HCT116 (cell line): ENCODE results near the gene UTF1. TPM values are rescaled to one million over a fixed set of nuclear protein-coding genes. Genes with fewer than 3 reads are reported as not detected.

Experiments
- ATAC-seq: fragments of 200-7000 bp; cut with Tn5 transposase; 2 replicates; pipeline ENCODE4 v1.9.1; 2020; ENCODE audit warnings: mild to moderate bottlenecking, moderate library complexity
- BruUV-seq: library from RNA; stranded (reverse); fragments of 400-500 nt; replicated peaks from 2 replicates; lab custom pipeline; 2021; lab: Mats Ljungman, UMichigan
- CTCF ChIA-PET: fragments of 300-600 bp; sonication (Branson Sonifier 250); formaldehyde crosslinking; loops from one replicate; lab custom pipeline; 2021; ENCODE audit warnings: antibody characterized with exemption; lab: Charles Lee
- POLR2A ChIA-PET: fragments of 300-600, 350-600 bp; sonication (Branson Sonifier 250); formaldehyde crosslinking; loops from one replicate; lab custom pipeline; 2021; ENCODE audit warnings: antibody characterized with exemption; lab: Charles Lee
- RAD21 ChIA-PET, 2 experiments: fragments of 300-600 bp; sonication (Branson Sonifier 250); formaldehyde crosslinking; loops; one replicate each; lab custom pipeline; 2023; ENCODE audit warnings: low total read pairs in 2 of 2; ENCODE audit not compliant: uncharacterized antibody in 2 of 2, unreplicated experiment in 2 of 2, low non-redundant PET in 1 of 2; lab: Charles Lee
- DNase-seq: peaks from one replicate; pipeline ENCODE4 v3.0.0-alpha.2; 2010; ENCODE audit warnings: low read depth, low spot score
- H2AFZ ChIP-seq: fragments of 200-600 bp; shearing (Covaris generic), sonication (generic); 2 replicates; pipeline ENCODE4 v1.6.1; 2017; ENCODE audit warnings: low read depth, mixed run types, mixed read lengths, antibody characterized with exemption, low read length; ENCODE audit not compliant: poor library complexity, severe bottlenecking
- H3K27ac ChIP-seq: 2 replicates; pipeline ENCODE4 v1.5.1; 2012; ENCODE audit warnings: low read depth, low read length
- H3K27me3 ChIP-seq: fragments of 200-600 bp; sonication (generic); 2 replicates; pipeline ENCODE4 v1.6.1; 2016; ENCODE audit warnings: mixed run types, low read length, mixed read lengths; ENCODE audit not compliant: insufficient read depth
- H3K36me3 ChIP-seq, 2 experiments: fragments of 200-500 bp in 1 of 2; fragments of 200-600 bp in 1 of 2; sonication (Bioruptor generic) in 1 of 2; sonication (generic) in 1 of 2; 2 replicates each; pipeline versions ENCODE4 v1.5.1 to v1.6.1; 2014 to 2016; ENCODE audit warnings: low read length in 2 of 2, inconsistent platforms in 1 of 2, mixed read lengths in 1 of 2, mixed run types in 1 of 2; ENCODE audit not compliant: insufficient read depth in 2 of 2, control insufficient read depth in 1 of 2
- H3K4me1 ChIP-seq, 2 experiments: fragments of 200-600 bp in 1 of 2; sonication (generic) in 1 of 2; 2 replicates each; pipeline versions ENCODE4 v1.5.1 to v1.6.1; 2012 to 2017; ENCODE audit warnings: low read length in 2 of 2, inconsistent platforms in 1 of 2, mild to moderate bottlenecking in 1 of 2, mixed read lengths in 1 of 2, mixed run types in 1 of 2, moderate library complexity in 1 of 2; ENCODE audit not compliant: insufficient read depth in 2 of 2, control insufficient read depth in 1 of 2
- H3K4me2 ChIP-seq: fragments of 200-600 bp; sonication (generic); 2 replicates; pipeline ENCODE4 v1.6.1; 2017; ENCODE audit warnings: mixed run types, low read length, mixed read lengths
- H3K4me3 ChIP-seq, 2 experiments: fragments of 200-600 bp in 1 of 2; sonication (generic) in 1 of 2; replicated peaks in 1 of 2; 2 replicates each; pipeline ENCODE4 v1.5.1; 2011 to 2016; ENCODE audit warnings: low read length in 2 of 2, control low read depth in 1 of 2, low read depth in 1 of 2, mild to moderate bottlenecking in 1 of 2, mixed read lengths in 1 of 2, mixed run types in 1 of 2
- H3K79me2 ChIP-seq: fragments of 200-600 bp; sonication (generic); 2 replicates; pipeline ENCODE4 v1.6.1; 2017; ENCODE audit warnings: mild to moderate bottlenecking, mixed run types, low read length, moderate library complexity, mixed read lengths; ENCODE audit not compliant: insufficient read depth
- H3K9ac ChIP-seq: fragments of 200-600 bp; sonication (generic); 2 replicates; pipeline ENCODE4 v1.6.1; 2016; ENCODE audit warnings: low read length, mixed read lengths
- H3K9me2 ChIP-seq: fragments of 200-600 bp; sonication (generic), shearing (Covaris generic); 2 replicates; pipeline ENCODE4 v1.6.1; 2017; ENCODE audit warnings: mixed run types, mild to moderate bottlenecking, moderate library complexity; ENCODE audit not compliant: insufficient read depth
- H3K9me3 ChIP-seq, 2 experiments: fragments of 200-500 bp in 1 of 2; fragments of 200-600 bp in 1 of 2; sonication (Bioruptor generic) in 1 of 2; sonication (generic) in 1 of 2; 2 replicates each; pipeline ENCODE4 v1.6.1; 2014 to 2017; ENCODE audit warnings: low read length in 2 of 2, mixed read lengths in 2 of 2, inconsistent platforms in 1 of 2, low read depth in 1 of 2, mild to moderate bottlenecking in 1 of 2, mixed run types in 1 of 2, moderate library complexity in 1 of 2; ENCODE audit not compliant: control insufficient read depth in 1 of 2, insufficient read depth in 1 of 2
- H4K20me1 ChIP-seq: fragments of 200-600 bp; sonication (generic), shearing (Covaris generic); 2 replicates; pipeline ENCODE4 v1.6.1; 2017; ENCODE audit warnings: mixed run types, mild to moderate bottlenecking, moderate library complexity; ENCODE audit not compliant: insufficient read depth
- CBX3 ChIP-seq: IDR thresholded peaks from 2 replicates; pipeline ENCODE4 v1.6.1; 2012; ENCODE audit warnings: low read depth
- EGR1 ChIP-seq: IDR thresholded peaks from 2 replicates; pipeline ENCODE4 v1.6.1; 2012; ENCODE audit warnings: low read depth
- EZH2 ChIP-seq: fragments of 200-600 bp; sonication (generic); IDR thresholded peaks from 2 replicates; pipeline ENCODE4 v1.6.1; 2017; ENCODE audit warnings: antibody characterized with exemption, mixed run types
- JUND ChIP-seq: IDR thresholded peaks from 2 replicates; pipeline ENCODE4 v1.6.1; 2012
- POLR2A ChIP-seq: IDR thresholded peaks from 2 replicates; pipeline ENCODE4 v1.7.0; 2011; ENCODE audit warnings: borderline replicate concordance; ENCODE audit not compliant: insufficient read depth, insufficient read length; ENCODE audit errors: extremely low read depth
- POLR2AphosphoS5 ChIP-seq: IDR thresholded peaks from 2 replicates; pipeline ENCODE4 v1.6.1; 2011; ENCODE audit warnings: mild to moderate bottlenecking, low read depth, low read length, moderate library complexity
- REST ChIP-seq: IDR thresholded peaks from 2 replicates; pipeline ENCODE4 v1.6.1; 2012; ENCODE audit warnings: low read depth
- SIN3A ChIP-seq: IDR thresholded peaks from 2 replicates; pipeline ENCODE4 v1.6.1; 2012; ENCODE audit warnings: low read depth
- SP1 ChIP-seq: IDR thresholded peaks from 2 replicates; pipeline ENCODE4 v1.6.1; 2012; ENCODE audit warnings: low read depth
- TCF7L2 ChIP-seq: IDR thresholded peaks from 2 replicates; pipeline ENCODE4 v1.7.0; 2011; ENCODE audit warnings: borderline replicate concordance, inconsistent platforms; ENCODE audit not compliant: insufficient read depth, insufficient read length; ENCODE audit errors: extremely low read depth
- ZFX ChIP-seq: fragments of 450-650 bp; IDR thresholded peaks from 2 replicates; pipeline ENCODE4 v1.6.1; 2017
- ZNF274 ChIP-seq: fragments of 200-500 bp; sonication (Bioruptor generic); IDR thresholded peaks from 2 replicates; pipeline ENCODE4 v1.6.1; 2014; ENCODE audit warnings: mild to moderate bottlenecking, low read depth, low read length, inconsistent platforms
- intact Hi-C: fragments of 100-400 bp; cut with micrococcal nuclease; formaldehyde crosslinking; loops from 2 replicates; pipeline ENCODE4 v1.10.0; 2022
- total RNA-seq: library from RNA; stranded (reverse); gene quantifications from one replicate; pipeline ENCODE4 v1.2.1, GENCODE V29; 2021; ENCODE audit not compliant: unreplicated experiment

UTF1 gene
- total RNA-seq, 1 experiment from 2014 or later, result not detected

- Histone ChIP-seq H3K9ac (no peak overlapping the region), H3K4me1 (no peaks in the 10 kb centered on the region), H3K4me3 (no peak overlapping the region), H3K79me2 (no peaks in the 10 kb centered on the region), H3K27me3 (no peaks in the 10 kb centered on the region), H4K20me1 (no peaks in the 10 kb centered on the region), H3K9me2 (no peaks in the 10 kb centered on the region), H2AFZ (no peak overlapping the region), H3K36me3 (no peaks in the 10 kb centered on the region), H3K9me3 (no peaks in the 10 kb centered on the region), H3K4me2 (no peak overlapping the region), H3K27ac (no peak overlapping the region)
- ATAC-seq (no peak), DNase-seq (no peak)
- intact Hi-C loops, result no loop called here
- ChIA-PET RAD21 (no interaction called here), POLR2A (no interaction called here), CTCF (no interaction called here)
- no TSS peak for BruUV-seq
- no peak for TF ChIP-seq SIN3A
- TF ChIP-seq POLR2A, result no peak
- no peak for TF ChIP-seq EZH2
- no peak for TF ChIP-seq ZNF274
- TF ChIP-seq SP1, result no peak
- TF ChIP-seq JUND, result no peak
- TF ChIP-seq CBX3, result no peak
- no peak for TF ChIP-seq TCF7L2
- no peak for TF ChIP-seq POLR2AphosphoS5
- TF ChIP-seq REST, result no peak
- TF ChIP-seq EGR1, result no peak
- TF ChIP-seq ZFX, result no peak
Observed at GRCh38 chr10:133219782-133220181, 10.2 kb upstream of the UTF1 start.
